HG03354 (cell line): ENCODE results near the gene MYO7A.

ENCODE experiments used
- ATAC-seq: cut with Tn5 transposase; IDR thresholded peaks from one replicate; pipeline ENCODE4 v1.9.1; 2021; ENCODE audit warnings: mild to moderate bottlenecking; ENCODE audit not compliant: unreplicated experiment, poor library complexity, severe bottlenecking

MYO7A gene

GRCh38 chr11:77141475-77141874 is 13.4 kb downstream of the MYO7A start:
- no peak for ATAC-seq

- ATAC-seq: no peak
Observed at GRCh38 chr11:77142091-77142975, 14.3 kb downstream of the MYO7A start.

DNA sequence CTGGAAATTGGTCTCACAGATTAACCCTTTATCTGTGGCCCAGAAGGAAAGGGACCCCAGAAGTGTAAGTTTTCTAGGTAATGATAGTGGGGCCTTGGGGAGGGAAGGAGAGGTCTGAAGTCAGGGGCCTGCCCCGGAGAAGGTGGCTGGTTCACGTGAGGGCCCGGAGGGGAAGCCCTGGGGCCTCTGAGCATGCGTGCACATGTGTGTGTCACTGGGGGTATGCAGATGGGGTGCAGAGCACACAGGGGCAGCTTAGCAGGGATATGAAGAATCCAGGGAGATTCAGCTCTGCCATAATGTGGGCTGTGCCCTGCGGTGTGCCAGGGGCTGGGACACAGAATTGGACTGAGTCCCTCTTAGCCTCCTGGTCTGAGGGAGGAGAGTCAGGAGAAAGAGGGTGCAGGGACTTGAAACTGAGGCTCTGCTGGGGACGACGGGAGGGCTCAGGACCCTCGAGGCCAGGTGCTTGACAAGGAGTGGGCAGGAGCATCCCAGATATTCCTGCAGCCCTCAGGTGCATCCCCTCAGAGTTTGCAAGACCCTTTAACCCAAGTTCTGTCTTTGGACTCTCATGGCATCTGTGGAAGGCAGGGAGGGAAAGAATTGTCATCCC is 15.5 kb downstream of the MYO7A start:
- ATAC-seq: no peak

- no peak for ATAC-seq
Observed at GRCh38 chr11:77144196-77144856, 16.3 kb downstream of the MYO7A start.

- no peak for ATAC-seq
Observed at GRCh38 chr11:77144857-77145428, 16.9 kb downstream of the MYO7A start.

GRCh38 chr11:77146261-77147035 is 18.4 kb downstream of the MYO7A start:
- ATAC-seq: no peak

GRCh38 chr11:77147036-77147315 is 18.9 kb downstream of the MYO7A start:
- ATAC-seq: no peak

- ATAC-seq: no peak
Observed at GRCh38 chr11:77147668-77148321, 19.7 kb downstream of the MYO7A start.

GRCh38 chr11:77148963-77149715 is 21.1 kb downstream of the MYO7A start:
- no peak for ATAC-seq

GRCh38 chr11:77149716-77150392 is 21.8 kb downstream of the MYO7A start:
- ATAC-seq: no peak

- ATAC-seq: no peak
Observed at GRCh38 chr11:77150836-77151235, 22.8 kb downstream of the MYO7A start.

DNA sequence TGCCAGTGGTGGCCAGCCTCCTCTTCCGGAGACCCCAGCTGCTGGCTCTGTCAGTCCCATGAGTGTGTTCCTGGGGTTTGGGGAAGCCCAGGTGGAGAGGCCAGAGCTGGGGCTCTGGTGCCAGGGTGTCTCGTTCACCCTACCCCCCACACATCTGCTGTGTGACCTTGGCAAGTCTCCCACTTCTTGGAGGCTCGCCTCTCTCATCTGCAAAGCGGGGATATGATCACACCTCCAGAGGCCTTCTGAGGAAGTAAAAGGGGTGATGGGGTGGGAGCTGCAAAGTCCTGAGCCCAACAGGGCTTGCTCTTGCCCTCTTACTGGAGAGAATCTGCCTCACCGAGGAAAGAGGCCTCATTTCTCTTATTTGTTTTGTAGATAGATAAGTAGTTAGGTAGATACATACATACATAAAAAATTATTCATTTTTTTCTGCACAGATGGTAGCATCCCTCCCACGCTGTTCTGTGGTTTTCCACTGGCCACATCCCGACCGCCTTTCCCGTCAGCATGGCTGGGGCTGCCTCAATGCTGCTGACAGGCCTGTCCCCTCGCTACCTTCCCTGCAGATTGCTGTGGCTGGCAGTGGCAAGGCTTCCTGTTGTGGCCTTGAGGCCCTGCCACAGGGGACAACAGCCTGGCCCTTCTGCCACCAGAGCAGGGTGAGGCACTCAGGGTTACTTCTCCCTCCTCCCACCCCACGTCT is 23.9 kb downstream of the MYO7A start:
- no peak for ATAC-seq

DNA sequence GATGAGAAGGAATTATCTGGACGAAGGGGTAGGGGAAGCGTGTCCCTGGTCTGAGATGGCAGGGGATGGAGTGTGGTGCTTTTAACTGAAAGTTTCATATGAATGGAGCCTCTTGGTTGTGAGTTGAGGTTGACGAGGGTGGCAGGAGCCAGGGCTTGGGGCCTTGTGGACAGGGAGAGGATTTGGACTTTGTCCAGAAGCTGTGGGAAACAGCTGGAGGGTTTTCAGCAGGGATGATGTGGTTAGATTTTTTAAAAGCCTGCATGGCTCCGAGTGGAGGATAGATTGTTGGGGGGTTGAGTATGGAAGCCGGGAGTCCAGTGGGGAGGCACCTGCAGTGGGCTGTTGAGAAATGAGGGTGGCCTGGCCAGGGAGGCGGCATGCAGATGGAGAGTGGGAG is 24.8 kb downstream of the MYO7A start:
- no peak for ATAC-seq

GRCh38 chr11:77153276-77154185 is 25.5 kb downstream of the MYO7A start:
- no peak for ATAC-seq

DNA sequence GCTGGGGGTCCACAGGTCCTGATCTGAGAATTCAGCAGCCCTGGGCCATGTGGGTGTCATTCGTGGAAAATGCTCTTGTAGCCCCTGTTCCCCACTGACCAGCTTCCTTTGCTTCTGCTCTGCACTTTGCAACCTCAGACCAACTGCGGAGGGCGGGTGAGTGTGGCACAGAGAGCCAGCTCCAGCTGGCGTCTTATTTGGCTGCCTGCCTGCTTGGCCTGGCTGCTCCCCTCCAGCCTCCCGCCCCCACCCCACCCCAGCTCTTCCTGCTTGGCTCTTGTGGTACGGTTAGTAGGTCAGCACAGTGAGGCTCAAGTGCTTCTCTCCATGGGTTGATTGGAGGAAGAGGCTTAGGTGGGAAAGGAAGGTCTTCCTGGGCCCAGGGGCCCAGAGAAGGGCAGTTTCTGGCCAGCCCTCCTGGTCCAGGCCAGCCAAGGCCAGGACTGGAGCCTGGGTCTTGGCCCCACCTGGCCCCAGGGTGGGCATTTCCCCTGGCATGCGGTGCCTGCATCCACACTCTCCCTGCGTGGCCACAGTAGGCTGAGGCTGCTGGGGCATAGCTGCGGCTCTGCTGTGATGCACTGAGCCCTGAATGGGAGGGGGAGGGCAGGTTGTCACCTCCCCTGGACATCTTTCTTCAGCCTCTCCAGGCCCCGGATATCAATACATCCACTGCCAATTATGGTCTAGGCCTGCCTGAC is 26.5 kb downstream of the MYO7A start:
- no peak for ATAC-seq

DNA sequence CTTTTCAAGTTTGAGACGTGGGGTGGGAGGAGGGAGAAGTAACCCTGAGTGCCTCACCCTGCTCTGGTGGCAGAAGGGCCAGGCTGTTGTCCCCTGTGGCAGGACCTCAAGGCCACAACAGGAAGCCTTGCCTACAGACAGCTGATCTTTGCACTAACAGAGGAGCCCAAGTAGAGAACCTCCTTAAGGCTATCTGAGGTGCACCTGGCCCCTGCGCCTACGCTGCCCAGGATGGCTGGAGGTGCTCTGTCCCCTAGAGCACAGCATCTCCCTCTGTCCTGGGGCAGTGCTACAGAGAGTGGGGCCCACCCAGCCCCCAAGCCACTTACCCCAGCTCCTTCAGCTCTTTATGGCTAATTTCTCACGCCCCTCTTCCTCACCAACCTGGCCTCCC is 27.0 kb downstream of the MYO7A start:
- ATAC-seq: no peak
